Skin of body (tissue), 2 donors: ENCODE data around the gene TBC1D1. TPM values are rescaled to one million over a fixed set of nuclear protein-coding genes. Genes with fewer than 3 reads are reported as not detected.

Experiments
- DNase-seq: peaks from one replicate; lab custom pipeline; 2025; lab: John Stamatoyannopoulos, UW
- total RNA-seq: library from RNA; depleted of rRNA; stranded (reverse); fragments of >200 nt; gene quantifications from one replicate; pipeline ENCODE4 v1.2.3, GENCODE V29; 2014

Gene TBC1D1
- total RNA-seq = 45.2 TPM

DNA sequence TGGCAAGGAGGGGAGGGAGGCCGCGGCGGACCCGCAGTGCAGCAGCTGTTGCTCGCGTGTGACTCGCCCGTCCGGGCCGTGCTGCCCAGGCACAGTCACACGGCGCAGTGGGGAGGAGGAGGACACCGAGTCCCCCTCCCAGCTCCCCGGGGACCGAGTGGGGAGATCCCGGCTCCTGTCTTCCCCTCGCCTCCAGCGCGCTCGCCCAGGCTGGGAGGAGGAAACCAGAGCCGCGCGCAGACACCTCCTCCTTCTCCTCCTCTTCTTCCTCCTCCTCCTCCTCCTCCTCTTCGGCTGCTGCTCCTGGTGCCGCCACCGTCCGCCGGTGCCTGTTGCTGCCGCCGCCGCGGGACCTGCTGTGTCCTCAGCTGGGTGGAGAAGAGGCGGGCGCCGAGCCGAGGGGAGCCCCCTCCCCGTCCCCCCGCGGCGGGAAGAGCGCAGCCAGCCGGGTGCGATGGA, at the start of gene TBC1D1:
TSS of gene TBC1D1 (plus strand) at position 284 of the 459 bp plus-strand sequence. CDS start 11,012 bp downstream, outside the sequence.
- DNase-seq = no peak

- no peak for DNase-seq
These were observed 46.7 kb upstream of the TBC1D1 start for GRCh38 chr4:37844204-37844603.

- DNase-seq = no peak
These were observed 45.7 kb upstream of the TBC1D1 start for GRCh38 chr4:37845201-37845600.

DNA sequence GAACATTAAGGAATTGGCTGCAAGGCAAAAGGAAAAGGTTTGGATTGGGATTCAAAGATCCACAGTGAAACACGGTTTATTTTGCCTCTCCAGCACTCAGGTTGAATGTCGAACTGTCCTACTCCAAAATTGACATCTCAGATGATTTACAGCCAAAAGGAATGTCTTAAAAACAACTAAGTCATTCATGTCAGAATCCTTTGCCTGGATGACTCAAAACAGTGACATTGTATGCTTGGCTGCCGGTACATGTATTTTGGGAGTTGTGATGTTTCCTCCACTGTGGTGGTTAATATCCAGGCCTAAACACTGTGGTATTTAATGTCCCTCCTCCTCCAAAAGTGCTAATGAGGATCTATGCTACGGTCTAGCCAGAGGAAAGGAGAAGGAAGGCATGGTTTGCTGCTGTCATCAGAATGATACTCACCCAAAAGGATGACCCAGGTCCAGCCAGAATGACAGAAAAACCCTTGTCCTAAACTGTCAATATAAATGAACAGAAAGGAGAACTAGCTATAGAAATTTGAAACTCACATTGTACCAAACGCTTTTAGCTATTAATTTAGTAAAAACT, 43.5 kb upstream of the TBC1D1 start:
- DNase-seq = no peak

DNA sequence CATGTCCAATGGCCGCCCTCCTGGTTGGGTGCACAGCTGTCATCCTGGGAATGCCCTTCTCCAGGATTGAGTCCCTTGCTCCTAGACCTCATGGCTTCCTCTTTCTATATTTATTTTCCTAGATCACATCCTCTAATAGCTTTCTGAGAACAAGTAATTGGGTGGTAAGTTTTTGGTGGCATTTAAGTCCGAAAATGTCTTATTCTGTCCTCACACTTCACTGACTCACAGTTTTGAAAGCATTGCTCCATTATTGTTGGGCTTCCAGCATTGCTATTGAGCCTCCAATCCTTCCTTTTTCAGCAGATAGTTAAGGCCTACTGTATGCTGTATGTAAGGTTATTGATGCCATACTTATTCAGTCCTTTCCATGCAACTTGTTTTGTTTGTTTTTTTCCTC, 38.5 kb upstream of the TBC1D1 start:
- no peak for DNase-seq

GRCh38 chr4:37858112-37858511, 32.8 kb upstream of the TBC1D1 start:
- DNase-seq = no peak

DNA sequence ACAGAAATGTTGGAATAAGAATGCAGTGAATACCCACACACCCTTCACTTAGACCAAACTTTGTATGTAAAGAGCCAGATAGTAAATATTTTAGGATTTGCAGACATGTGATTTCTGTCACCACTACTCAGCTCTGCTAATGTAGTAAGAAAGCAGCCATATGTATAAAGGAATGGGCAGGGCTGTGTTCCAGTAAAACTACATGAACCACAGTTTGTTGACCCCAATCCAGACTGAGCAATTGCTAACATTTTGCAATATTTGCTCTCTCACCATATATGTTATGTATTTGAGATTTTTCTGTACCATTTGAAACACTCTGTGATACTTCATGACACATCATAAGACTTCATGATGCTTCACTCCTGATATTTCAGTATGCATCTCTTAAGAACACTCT, 32.0 kb upstream of the TBC1D1 start:
- DNase-seq = no peak

DNA sequence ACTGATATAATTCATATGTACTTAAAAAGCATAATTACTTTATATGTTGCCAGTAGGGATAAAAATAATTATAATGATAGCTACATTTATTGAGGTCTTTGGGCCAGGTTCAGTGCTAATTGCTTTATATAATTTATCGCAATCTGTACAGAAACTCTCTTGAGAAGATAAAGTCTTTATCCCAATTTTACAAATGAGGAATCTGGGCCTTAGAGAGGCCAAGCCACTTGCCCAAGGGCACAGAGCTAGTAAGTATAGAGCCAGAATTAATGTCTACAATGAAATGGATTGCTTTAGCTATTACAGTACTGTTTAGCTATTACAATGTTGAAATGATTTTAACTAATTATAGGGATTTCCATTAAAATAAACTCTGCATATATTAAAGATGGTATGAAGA, 30.6 kb upstream of the TBC1D1 start:
- DNase-seq = no peak

GRCh38 chr4:37862961-37863360, 27.9 kb upstream of the TBC1D1 start:
- no peak for DNase-seq

GRCh38 chr4:37864786-37865185, 26.1 kb upstream of the TBC1D1 start:
- no peak for DNase-seq

- DNase-seq = no peak
These were observed 25.4 kb upstream of the TBC1D1 start for GRCh38 chr4:37865450-37865849.

GRCh38 chr4:37867102-37867501, 23.8 kb upstream of the TBC1D1 start:
- no peak for DNase-seq

GRCh38 chr4:37868238-37868637, 22.6 kb upstream of the TBC1D1 start:
- no peak for DNase-seq

GRCh38 chr4:37872310-37872988, 18.4 kb upstream of the TBC1D1 start:
- DNase-seq = no peak

GRCh38 chr4:37873386-37873785, 17.5 kb upstream of the TBC1D1 start:
- DNase-seq = no peak

DNA sequence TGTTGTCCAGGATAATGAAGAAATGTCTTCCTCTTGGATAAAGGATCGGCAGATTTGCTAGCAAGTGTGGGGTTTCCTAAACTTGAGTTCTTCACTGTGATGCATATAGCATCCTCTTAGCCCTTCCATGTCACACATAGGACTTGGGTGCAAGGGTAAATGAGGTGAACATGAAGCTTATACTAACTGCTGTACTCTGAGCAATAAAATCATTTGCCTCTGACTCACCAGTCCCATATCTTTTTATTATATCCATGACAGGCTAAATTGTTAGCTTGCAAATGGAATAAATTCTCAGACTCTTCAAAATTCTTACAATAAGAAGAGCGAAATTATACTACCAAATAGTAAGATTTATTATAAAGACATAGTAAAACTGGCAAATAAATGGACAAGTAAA, 14.7 kb upstream of the TBC1D1 start:
- DNase-seq = no peak

DNA sequence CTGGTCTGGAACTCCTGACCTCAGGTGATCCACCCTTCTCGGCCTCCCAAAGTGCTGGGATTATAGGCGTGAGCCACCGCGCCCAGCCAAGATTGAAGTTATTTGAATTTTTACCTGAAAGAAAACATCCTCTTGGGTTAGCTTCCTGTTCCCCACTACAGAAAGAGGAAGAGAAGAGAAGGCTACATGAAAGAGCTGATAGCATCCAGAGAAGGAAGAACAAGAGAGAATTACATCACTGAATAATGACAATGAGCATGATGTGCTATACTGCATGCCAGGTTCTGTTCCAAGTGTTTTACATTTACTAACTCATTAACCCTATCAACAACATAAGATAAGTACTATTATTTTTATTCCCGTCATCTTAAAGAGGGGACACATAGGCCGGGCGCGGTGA, 11.5 kb upstream of the TBC1D1 start:
- no peak for DNase-seq

DNA sequence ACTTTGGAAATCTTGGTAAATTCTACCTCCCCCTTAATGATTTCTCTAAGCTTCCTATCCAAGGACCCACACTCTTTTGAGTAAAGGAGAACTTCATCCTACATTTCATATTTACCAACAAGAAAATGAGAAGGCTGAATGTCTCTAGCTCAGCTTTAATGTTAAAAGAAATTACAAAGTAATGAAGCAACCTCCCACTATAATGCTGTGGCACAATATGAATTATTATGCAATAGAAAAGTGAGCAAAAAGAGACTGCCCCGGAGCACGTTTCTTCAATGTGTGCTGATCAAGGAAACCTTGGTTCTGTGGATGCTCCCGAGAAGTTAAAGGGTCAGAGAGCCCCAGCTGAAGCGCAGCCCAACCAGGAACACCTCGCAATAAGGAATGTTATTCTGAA, 9.1 kb upstream of the TBC1D1 start:
- DNase-seq = no peak

DNA sequence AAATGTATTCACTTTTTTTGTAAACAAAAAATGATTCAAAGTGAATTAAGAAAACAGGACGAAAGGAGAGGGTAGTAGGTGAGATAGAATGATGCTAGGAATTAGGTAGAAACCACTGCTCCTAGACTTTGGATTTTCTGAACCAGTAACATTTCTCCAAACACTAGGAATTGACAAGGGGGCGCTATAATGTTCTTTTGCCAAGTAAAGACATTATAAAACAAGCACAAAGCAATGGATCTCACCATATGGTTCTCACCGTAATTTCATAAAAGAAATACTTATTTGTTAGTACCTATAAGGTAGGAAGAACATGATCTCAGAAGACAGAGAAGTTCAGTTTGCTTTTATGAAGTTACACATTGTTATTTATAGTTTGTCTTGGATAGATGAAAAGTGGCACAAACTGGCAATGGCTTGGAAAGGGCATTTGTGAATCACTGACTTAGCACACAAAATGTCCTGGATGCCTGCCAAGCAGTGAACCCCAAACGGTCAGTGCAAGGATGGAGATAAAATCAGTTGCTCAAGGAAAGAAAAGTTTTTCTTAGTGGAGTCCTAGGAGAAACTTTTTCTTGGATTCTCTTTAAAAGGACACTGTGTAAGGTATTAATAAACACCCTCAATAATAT, 8.1 kb upstream of the TBC1D1 start:
- DNase-seq = no peak

DNA sequence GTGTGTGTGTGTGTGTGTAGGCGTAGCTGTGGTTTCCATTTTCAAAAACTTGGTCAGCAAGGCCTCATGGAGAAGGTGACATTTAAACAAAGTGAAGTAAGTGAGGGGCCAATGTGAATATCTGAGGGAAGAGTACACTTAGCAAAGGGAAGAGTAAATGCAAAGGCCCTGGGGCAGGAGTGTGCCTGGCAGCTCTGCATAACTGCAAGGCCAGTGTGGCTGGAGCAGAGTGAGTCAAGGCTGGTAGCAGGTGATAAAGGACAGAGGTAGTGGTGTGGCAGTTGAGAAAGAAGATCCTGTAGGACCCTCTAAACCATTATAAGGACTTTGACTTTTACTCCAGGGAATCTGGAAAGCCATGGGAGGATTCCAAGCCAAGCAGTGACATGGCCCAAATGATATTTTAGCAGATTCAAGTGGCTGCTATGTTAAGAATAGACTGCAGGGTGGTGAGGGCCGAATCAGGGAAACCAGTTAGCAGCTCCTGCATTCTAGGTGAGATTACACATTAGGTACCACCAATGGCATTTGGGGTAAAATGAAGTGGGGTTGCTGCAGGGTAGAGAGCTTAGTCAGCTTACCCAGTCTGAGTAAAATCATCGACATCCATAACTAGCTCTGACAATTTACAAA, 5.9 kb upstream of the TBC1D1 start:
- no peak for DNase-seq

GRCh38 chr4:37885496-37885895, 5.4 kb upstream of the TBC1D1 start:
- no peak for DNase-seq
